ENCODE results near the gene RNLS. TPM values are rescaled to one million over a fixed set of nuclear protein-coding genes. Genes with fewer than 3 reads are reported as not detected.

RNLS gene
- total RNA-seq, 2 experiments from 2014 or later: not detected

GRCh38 chr10:88236121-88236743, 346.9 kb downstream of the RNLS start:
- no peaks in the 10 kb centered on the region for H3K36me3 ChIP-seq (ENCODE audit: insufficient read depth, low read length)
- no peak for DNase-seq (ENCODE audit: low spot score)
- H3K79me2 ChIP-seq (ENCODE audit: insufficient read depth, low read depth, low read length): no peaks in the 10 kb centered on the region
- H3K9me2 ChIP-seq (ENCODE audit: insufficient read depth, low read length): no peaks in the 10 kb centered on the region
- CTCF ChIA-PET (ENCODE audit: unreplicated experiment): no interaction called here
- no peaks in the 10 kb centered on the region for H3K9me3 ChIP-seq (ENCODE audit: low read length)
- no peak overlapping the region for H2AFZ ChIP-seq (ENCODE audit: low read length)
- no peaks in the 10 kb centered on the region for H4K20me1 ChIP-seq (ENCODE audit: insufficient read depth, low read length)
- TF ChIP-seq CTCF (conservative IDR thresholded peaks at IDR 0.05; ENCODE audit: low read length) (no peak), EZH2phosphoT487 (IDR thresholded peaks at IDR 0.05; ENCODE audit: borderline replicate concordance, low read depth, low read length) (no peak)
- H3K4me1 ChIP-seq (ENCODE audit: insufficient read depth, low read length, poor library complexity, severe bottlenecking): no peaks in the 10 kb centered on the region
- intact Hi-C loops (cut with micrococcal nuclease; ENCODE audit: unreplicated experiment): no loop called here
- H3K27ac ChIP-seq (ENCODE audit: low read depth, low read length, poor library complexity, severe bottlenecking): no peak overlapping the region
- H3K4me3 ChIP-seq (ENCODE audit: low read depth, low read length, poor library complexity, severe bottlenecking): no peak overlapping the region
- no TSS peak for BruUV-seq (replicated peaks)
- no peak overlapping the region for H3K4me2 ChIP-seq (ENCODE audit: low read length)
- POLR2A ChIA-PET: no interaction called here

GRCh38 chr10:88234297-88234696, 348.8 kb downstream of the RNLS start:
- BruUV-seq (replicated peaks): no TSS peak
- no peak overlapping the region for H3K27ac ChIP-seq (ENCODE audit: low read depth, low read length, poor library complexity, severe bottlenecking)
- no peaks in the 10 kb centered on the region for H3K4me1 ChIP-seq (ENCODE audit: insufficient read depth, low read length, poor library complexity, severe bottlenecking)
- no peaks in the 10 kb centered on the region for H3K36me3 ChIP-seq (ENCODE audit: insufficient read depth, low read length)
- intact Hi-C loops (cut with micrococcal nuclease; ENCODE audit: unreplicated experiment): no loop called here
- H2AFZ ChIP-seq (ENCODE audit: low read length): no peak overlapping the region
- POLR2A ChIA-PET: interaction anchor here (0.6 to 0.7 kb wide), 2 partner anchors 14 to 154 kb away, joined by 3 to 6 read pairs; no protein-coding TSS in a partner anchor
- H3K4me2 ChIP-seq (ENCODE audit: low read length): no peak overlapping the region
- H3K9me3 ChIP-seq (ENCODE audit: low read length): no peaks in the 10 kb centered on the region
- H3K9me2 ChIP-seq (ENCODE audit: insufficient read depth, low read length): no peaks in the 10 kb centered on the region
- TF ChIP-seq CTCF (conservative IDR thresholded peaks at IDR 0.05; ENCODE audit: low read length) (no peak), EZH2phosphoT487 (IDR thresholded peaks at IDR 0.05; ENCODE audit: borderline replicate concordance, low read depth, low read length) (no peak)
- DNase-seq (ENCODE audit: low spot score): no peak
- H4K20me1 ChIP-seq (ENCODE audit: insufficient read depth, low read length): no peaks in the 10 kb centered on the region
- CTCF ChIA-PET (ENCODE audit: unreplicated experiment): no interaction called here
- no peaks in the 10 kb centered on the region for H3K79me2 ChIP-seq (ENCODE audit: insufficient read depth, low read depth, low read length)
- no peak overlapping the region for H3K4me3 ChIP-seq (ENCODE audit: low read depth, low read length, poor library complexity, severe bottlenecking)

GRCh38 chr10:88233870-88234269, 349.2 kb downstream of the RNLS start:
- BruUV-seq (replicated peaks): no TSS peak
- H3K9me3 ChIP-seq (ENCODE audit: low read length): no peaks in the 10 kb centered on the region
- ChIA-PET POLR2A (interaction anchor here (0.6 kb wide), 2 partner anchors 101 to 154 kb away, joined by 3 read pairs; no protein-coding TSS in a partner anchor), CTCF (ENCODE audit: unreplicated experiment) (no interaction called here)
- H3K4me2 ChIP-seq (ENCODE audit: low read length): no peak overlapping the region
- TF ChIP-seq CTCF (conservative IDR thresholded peaks at IDR 0.05; ENCODE audit: low read length): no peak
- TF ChIP-seq EZH2phosphoT487 (IDR thresholded peaks at IDR 0.05; ENCODE audit: borderline replicate concordance, low read depth, low read length): no peak
- intact Hi-C loops (cut with micrococcal nuclease; ENCODE audit: unreplicated experiment): no loop called here
- no peaks in the 10 kb centered on the region for H3K9me2 ChIP-seq (ENCODE audit: insufficient read depth, low read length)
- no peaks in the 10 kb centered on the region for H3K79me2 ChIP-seq (ENCODE audit: insufficient read depth, low read depth, low read length)
- H3K36me3 ChIP-seq (ENCODE audit: insufficient read depth, low read length): no peaks in the 10 kb centered on the region
- no peaks in the 10 kb centered on the region for H3K4me1 ChIP-seq (ENCODE audit: insufficient read depth, low read length, poor library complexity, severe bottlenecking)
- no peak overlapping the region for H2AFZ ChIP-seq (ENCODE audit: low read length)
- H3K4me3 ChIP-seq (ENCODE audit: low read depth, low read length, poor library complexity, severe bottlenecking): no peak overlapping the region
- no peaks in the 10 kb centered on the region for H4K20me1 ChIP-seq (ENCODE audit: insufficient read depth, low read length)
- DNase-seq (ENCODE audit: low spot score): no peak
- H3K27ac ChIP-seq (ENCODE audit: low read depth, low read length, poor library complexity, severe bottlenecking): no peak overlapping the region

Data from OCI-LY7 (cell line).